Fibroblast of pulmonary artery (primary cell): ENCODE results near the gene MPV17L.
"Not testable (repeated sequence)": the region's sequence is repeated elsewhere in the genome, so short reads cannot be mapped to it uniquely, and the experiment has no call there.

Source experiments
- DNase-seq: peaks from one replicate; pipeline ENCODE4 v3.0.0-alpha.2; 2010; ENCODE audit warnings: low read depth
- H3K4me3 ChIP-seq: replicated peaks from 2 replicates; pipeline ENCODE4 v1.5.1; 2011; ENCODE audit warnings: low read depth, mild to moderate bottlenecking, control low read depth, low read length, moderate library complexity
- CTCF ChIP-seq: IDR thresholded peaks from 2 replicates; pipeline ENCODE4 v1.5.1; 2011; ENCODE audit warnings: mild to moderate bottlenecking, control low read depth, low read length, inconsistent platforms; ENCODE audit errors: missing control alignments

MPV17L gene

GRCh38 chr16:15415511-15415985 lies 20.0 kb downstream of the MPV17L start:
- no peak overlapping the region for H3K4me3 ChIP-seq
- no peak for TF ChIP-seq CTCF
- no peak for DNase-seq

- TF ChIP-seq CTCF: no peak
- H3K4me3 ChIP-seq: no peak overlapping the region
- no peak for DNase-seq
Observed at GRCh38 chr16:15417197-15417596, 21.6 kb downstream of the MPV17L start.

GRCh38 chr16:15418206-15418605 lies 22.7 kb downstream of the MPV17L start:
- no peak overlapping the region for H3K4me3 ChIP-seq
- no peak for TF ChIP-seq CTCF
- DNase-seq: no peak

- DNase-seq: not testable (repeated sequence)
Observed at GRCh38 chr16:15421696-15422095, 26.1 kb downstream of the MPV17L start.

GRCh38 chr16:15422222-15422621 lies 26.7 kb downstream of the MPV17L start:
- DNase-seq: no peak
- H3K4me3 ChIP-seq: no peak overlapping the region
- TF ChIP-seq CTCF: no peak

More at GRCh38 chr16:15421696-15422095, 26.1 kb downstream of the MPV17L start:
- not testable (repeated sequence) for H3K4me3 ChIP-seq

GRCh38 chr16:15425861-15426260 lies 30.3 kb downstream of the MPV17L start:
- H3K4me3 ChIP-seq: no peak overlapping the region
- no peak for TF ChIP-seq CTCF
- DNase-seq: no peak

- H3K4me3 ChIP-seq: no peak overlapping the region
- no peak for DNase-seq
- TF ChIP-seq CTCF: no peak
Observed at GRCh38 chr16:15426796-15427195, 31.2 kb downstream of the MPV17L start.
